Type B pancreatic cell (in vitro differentiated cells): ENCODE results near the gene CHPT1. TPM values are rescaled to one million over a fixed set of nuclear protein-coding genes. Genes with fewer than 3 reads are reported as not detected.

ENCODE experiments used
- DNase-seq: peaks from one replicate; pipeline ENCODE4 v3.0.0; 2021; ENCODE audit warnings: mixed read lengths; ENCODE audit not compliant: unreplicated experiment; ENCODE audit errors: extremely low spot score
- H3K27ac Mint-ChIP-seq: 2 replicates; pipeline ENCODE4 v1.8.0; 2021; ENCODE audit warnings: mild to moderate bottlenecking, mixed read lengths
- H3K27me3 Mint-ChIP-seq: 2 replicates; pipeline ENCODE4 v1.8.0; 2021; ENCODE audit warnings: mixed read lengths
- H3K36me3 Mint-ChIP-seq: 2 replicates; pipeline ENCODE4 v1.8.0; 2021; ENCODE audit warnings: mixed read lengths
- H3K4me1 Mint-ChIP-seq: one replicate; pipeline ENCODE4 v1.8.0; 2021; ENCODE audit warnings: mixed read lengths; ENCODE audit not compliant: unreplicated experiment
- H3K4me3 Mint-ChIP-seq: 2 replicates; pipeline ENCODE4 v1.8.0; 2021; ENCODE audit warnings: mild to moderate bottlenecking, mixed read lengths
- H3K9me3 Mint-ChIP-seq: 2 replicates; pipeline ENCODE4 v1.8.0; 2021; ENCODE audit warnings: mixed read lengths
- CTCF ChIP-seq: fragments of 200-600 bp; sonication (generic); conservative IDR thresholded peaks from 2 replicates; pipeline ENCODE4 v1.5.0; 2021; ENCODE audit warnings: antibody characterized with exemption, mild to moderate bottlenecking
- total RNA-seq: library from RNA; stranded (reverse); gene quantifications from 2 replicates; pipeline ENCODE4 v1.2.1, GENCODE V29; 2021; ENCODE audit warnings: low replicate concordance

CHPT1 gene
- total RNA-seq, 1 donor from 2014 or later, result 35.2 TPM

- no peaks in the 10 kb centered on the region for H3K36me3 Mint-ChIP-seq
- H3K4me1 Mint-ChIP-seq, result peaks cover 39% of the 10 kb centered on the region
- H3K27ac Mint-ChIP-seq, result no peak overlapping the region
- H3K4me3 Mint-ChIP-seq, result peak overlapping the region; percentile 46
- H3K27me3 Mint-ChIP-seq, result peaks cover 3% of the 10 kb centered on the region
- no peaks in the 10 kb centered on the region for H3K9me3 Mint-ChIP-seq
- DNase-seq, result no peak
- no peak for TF ChIP-seq CTCF
Observed at GRCh38 chr12:101695706-101696105, 1.7 kb upstream of the CHPT1 start.

GRCh38 chr12:101696251-101697196 is 916 bp upstream of the CHPT1 start:
- peak overlapping the region; percentile 93 for H3K4me3 Mint-ChIP-seq
- no peaks in the 10 kb centered on the region for H3K36me3 Mint-ChIP-seq
- H3K4me1 Mint-ChIP-seq, result peaks cover 41% of the 10 kb centered on the region
- H3K9me3 Mint-ChIP-seq, result no peaks in the 10 kb centered on the region
- H3K27me3 Mint-ChIP-seq, result peaks cover 3% of the 10 kb centered on the region
- H3K27ac Mint-ChIP-seq, result peak overlapping the region; percentile 91
- DNase-seq, result no peak
- no peak for TF ChIP-seq CTCF

- no peak for TF ChIP-seq CTCF
- peak overlapping the region; percentile 93 for H3K4me3 Mint-ChIP-seq
- peak overlapping the region; percentile 86 for H3K27ac Mint-ChIP-seq
- peaks cover 53% of the 10 kb centered on the region for H3K4me1 Mint-ChIP-seq
- no peak for DNase-seq
- H3K27me3 Mint-ChIP-seq, result no peaks in the 10 kb centered on the region
- no peaks in the 10 kb centered on the region for H3K36me3 Mint-ChIP-seq
- H3K9me3 Mint-ChIP-seq, result no peaks in the 10 kb centered on the region
Observed at GRCh38 chr12:101697930-101698799, 725 bp downstream of the CHPT1 start.

- Mint-ChIP-seq H3K27ac (peak overlapping the region; percentile 86), H3K4me1 (peaks cover 53% of the 10 kb centered on the region), H3K9me3 (no peaks in the 10 kb centered on the region), H3K36me3 (no peaks in the 10 kb centered on the region), H3K4me3 (peak overlapping the region; percentile 93), H3K27me3 (no peaks in the 10 kb centered on the region)
- no peak for TF ChIP-seq CTCF
- DNase-seq, result no peak
Observed at GRCh38 chr12:101698800-101699347, 1.4 kb downstream of the CHPT1 start.

GRCh38 chr12:101700299-101700820 is 2.9 kb downstream of the CHPT1 start:
- H3K9me3 Mint-ChIP-seq, result no peaks in the 10 kb centered on the region
- no peaks in the 10 kb centered on the region for H3K36me3 Mint-ChIP-seq
- H3K4me3 Mint-ChIP-seq, result peak overlapping the region; percentile 93
- peaks cover 51% of the 10 kb centered on the region for H3K4me1 Mint-ChIP-seq
- DNase-seq, result no peak
- no peaks in the 10 kb centered on the region for H3K27me3 Mint-ChIP-seq
- H3K27ac Mint-ChIP-seq, result no peak overlapping the region
- no peak for TF ChIP-seq CTCF
